ENCODE results near the gene JMJD7. TPM values are rescaled to one million over a fixed set of nuclear protein-coding genes. Genes with fewer than 3 reads are reported as not detected.

JMJD7 gene
- total RNA-seq, 1 donor: 1.4 TPM

DNA sequence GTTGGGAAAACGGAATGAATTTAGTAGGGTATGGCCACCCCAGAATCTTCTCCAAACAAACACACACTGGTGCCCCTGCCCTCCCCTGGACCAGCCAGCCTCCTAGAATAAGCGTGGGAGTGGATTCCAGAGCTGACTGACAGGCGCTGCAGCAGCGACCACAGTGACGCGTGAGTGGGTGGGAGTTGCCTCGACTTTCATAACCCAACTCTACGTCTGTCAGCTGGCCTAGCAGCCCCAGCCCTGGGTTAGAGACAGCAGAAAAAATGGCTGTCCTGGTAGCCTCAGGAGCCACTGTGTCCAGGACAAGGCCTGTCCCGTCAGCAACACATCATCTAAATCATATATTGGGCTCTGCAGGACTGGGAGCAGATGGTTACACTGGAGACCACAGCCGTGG is 20.7 kb downstream of the JMJD7 start:
- Histone ChIP-seq H3K4me1 (ENCODE audit: insufficient read depth, low read length) (no peaks in the 10 kb centered on the region), H3K9me3 (ENCODE audit: low read depth, low read length) (no peaks in the 10 kb centered on the region), H3K27ac (ENCODE audit: low read depth, low read length) (no peak overlapping the region), H3K79me2 (ENCODE audit: insufficient read depth, low read length) (no peaks in the 10 kb centered on the region), H2AFZ (ENCODE audit: low read length) (no peak overlapping the region), H3K4me3 (ENCODE audit: insufficient read depth, low read length) (no peak overlapping the region), H3K27me3 (ENCODE audit: insufficient read depth, low read length) (peaks cover 18% of the 10 kb centered on the region), H3K4me2 (ENCODE audit: insufficient read depth, low read length) (no peak overlapping the region), H4K20me1 (ENCODE audit: insufficient read depth, low read length) (peaks cover 4% of the 10 kb centered on the region), H3K36me3 (ENCODE audit: insufficient read depth, low read length) (peaks cover 8% of the 10 kb centered on the region)
- DNase-seq (ENCODE audit: insufficient read length, low spot score, missing footprints): no peak
- TF ChIP-seq, protein P1, sequence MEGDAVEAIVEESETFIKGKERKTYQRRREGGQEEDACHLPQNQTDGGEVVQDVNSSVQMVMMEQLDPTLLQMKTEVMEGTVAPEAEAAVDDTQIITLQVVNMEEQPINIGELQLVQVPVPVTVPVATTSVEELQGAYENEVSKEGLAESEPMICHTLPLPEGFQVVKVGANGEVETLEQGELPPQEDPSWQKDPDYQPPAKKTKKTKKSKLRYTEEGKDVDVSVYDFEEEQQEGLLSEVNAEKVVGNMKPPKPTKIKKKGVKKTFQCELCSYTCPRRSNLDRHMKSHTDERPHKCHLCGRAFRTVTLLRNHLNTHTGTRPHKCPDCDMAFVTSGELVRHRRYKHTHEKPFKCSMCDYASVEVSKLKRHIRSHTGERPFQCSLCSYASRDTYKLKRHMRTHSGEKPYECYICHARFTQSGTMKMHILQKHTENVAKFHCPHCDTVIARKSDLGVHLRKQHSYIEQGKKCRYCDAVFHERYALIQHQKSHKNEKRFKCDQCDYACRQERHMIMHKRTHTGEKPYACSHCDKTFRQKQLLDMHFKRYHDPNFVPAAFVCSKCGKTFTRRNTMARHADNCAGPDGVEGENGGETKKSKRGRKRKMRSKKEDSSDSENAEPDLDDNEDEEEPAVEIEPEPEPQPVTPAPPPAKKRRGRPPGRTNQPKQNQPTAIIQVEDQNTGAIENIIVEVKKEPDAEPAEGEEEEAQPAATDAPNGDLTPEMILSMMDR (IDR thresholded peaks at IDR 0.05; ENCODE audit: extremely low read depth, low read depth, low read length): no peak

DNA sequence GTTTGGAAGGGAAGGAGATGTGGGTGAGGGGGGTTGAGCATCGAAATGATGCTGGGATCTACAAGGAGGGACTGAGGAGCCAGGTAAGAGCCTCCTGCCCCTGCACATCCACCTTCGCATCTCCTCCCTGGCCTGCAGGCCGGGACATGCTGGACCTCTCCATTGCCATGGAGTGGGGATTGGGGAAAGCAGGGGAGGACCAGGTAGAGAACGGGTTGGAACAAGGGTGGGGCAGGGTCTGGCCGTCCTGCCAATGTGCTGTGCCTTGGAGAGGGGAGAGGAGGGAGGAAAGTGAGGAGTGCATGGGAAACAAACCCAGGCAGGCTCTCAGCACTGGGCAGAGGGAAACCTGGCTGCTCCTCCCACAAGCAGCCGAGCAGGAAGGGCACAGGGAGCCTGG is 21.3 kb downstream of the JMJD7 start:
- Histone ChIP-seq H3K4me1 (ENCODE audit: insufficient read depth, low read length) (no peaks in the 10 kb centered on the region), H3K79me2 (ENCODE audit: insufficient read depth, low read length) (no peaks in the 10 kb centered on the region), H3K4me2 (ENCODE audit: insufficient read depth, low read length) (no peak overlapping the region), H3K27ac (ENCODE audit: low read depth, low read length) (no peak overlapping the region), H4K20me1 (ENCODE audit: insufficient read depth, low read length) (peaks cover 4% of the 10 kb centered on the region), H3K27me3 (ENCODE audit: insufficient read depth, low read length) (peaks cover 18% of the 10 kb centered on the region), H3K4me3 (ENCODE audit: insufficient read depth, low read length) (no peak overlapping the region), H3K36me3 (ENCODE audit: insufficient read depth, low read length) (peaks cover 8% of the 10 kb centered on the region), H2AFZ (ENCODE audit: low read length) (no peak overlapping the region), H3K9me3 (ENCODE audit: low read depth, low read length) (no peaks in the 10 kb centered on the region)
- DNase-seq (ENCODE audit: insufficient read length, low spot score, missing footprints): no peak
- TF ChIP-seq, protein P1 (IDR thresholded peaks at IDR 0.05; ENCODE audit: extremely low read depth, low read depth, low read length): no peak

DNA sequence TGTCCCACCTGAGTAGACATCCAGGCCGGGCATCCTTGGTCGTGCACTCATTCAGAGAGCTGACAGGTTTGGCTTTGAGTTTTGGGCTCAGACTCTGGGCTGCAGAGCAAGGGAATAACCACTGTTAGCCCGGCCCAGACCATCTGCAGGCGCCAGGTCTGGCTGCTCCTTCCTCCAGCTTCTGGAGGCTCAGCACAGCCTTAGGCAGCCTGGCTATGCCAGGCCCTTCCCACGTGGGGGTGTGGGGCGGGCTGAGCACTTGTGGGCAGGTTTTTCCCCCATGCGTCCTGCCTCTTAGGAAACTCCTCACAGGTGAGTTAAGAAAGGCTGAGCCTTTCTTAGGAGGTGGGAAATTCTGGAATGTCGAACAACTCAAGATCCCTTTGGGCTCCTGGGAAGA is 22.0 kb downstream of the JMJD7 start:
- Histone ChIP-seq H3K27ac (ENCODE audit: low read depth, low read length) (no peak overlapping the region), H3K27me3 (ENCODE audit: insufficient read depth, low read length) (peaks cover 18% of the 10 kb centered on the region), H3K4me1 (ENCODE audit: insufficient read depth, low read length) (no peaks in the 10 kb centered on the region), H3K36me3 (ENCODE audit: insufficient read depth, low read length) (peaks cover 8% of the 10 kb centered on the region), H3K9me3 (ENCODE audit: low read depth, low read length) (no peaks in the 10 kb centered on the region), H3K4me3 (ENCODE audit: insufficient read depth, low read length) (no peak overlapping the region), H3K79me2 (ENCODE audit: insufficient read depth, low read length) (no peaks in the 10 kb centered on the region), H4K20me1 (ENCODE audit: insufficient read depth, low read length) (peaks cover 4% of the 10 kb centered on the region), H3K4me2 (ENCODE audit: insufficient read depth, low read length) (no peak overlapping the region), H2AFZ (ENCODE audit: low read length) (no peak overlapping the region)
- TF ChIP-seq, protein P1 (IDR thresholded peaks at IDR 0.05; ENCODE audit: extremely low read depth, low read depth, low read length): no peak
- DNase-seq (ENCODE audit: insufficient read length, low spot score, missing footprints): no peak

DNA sequence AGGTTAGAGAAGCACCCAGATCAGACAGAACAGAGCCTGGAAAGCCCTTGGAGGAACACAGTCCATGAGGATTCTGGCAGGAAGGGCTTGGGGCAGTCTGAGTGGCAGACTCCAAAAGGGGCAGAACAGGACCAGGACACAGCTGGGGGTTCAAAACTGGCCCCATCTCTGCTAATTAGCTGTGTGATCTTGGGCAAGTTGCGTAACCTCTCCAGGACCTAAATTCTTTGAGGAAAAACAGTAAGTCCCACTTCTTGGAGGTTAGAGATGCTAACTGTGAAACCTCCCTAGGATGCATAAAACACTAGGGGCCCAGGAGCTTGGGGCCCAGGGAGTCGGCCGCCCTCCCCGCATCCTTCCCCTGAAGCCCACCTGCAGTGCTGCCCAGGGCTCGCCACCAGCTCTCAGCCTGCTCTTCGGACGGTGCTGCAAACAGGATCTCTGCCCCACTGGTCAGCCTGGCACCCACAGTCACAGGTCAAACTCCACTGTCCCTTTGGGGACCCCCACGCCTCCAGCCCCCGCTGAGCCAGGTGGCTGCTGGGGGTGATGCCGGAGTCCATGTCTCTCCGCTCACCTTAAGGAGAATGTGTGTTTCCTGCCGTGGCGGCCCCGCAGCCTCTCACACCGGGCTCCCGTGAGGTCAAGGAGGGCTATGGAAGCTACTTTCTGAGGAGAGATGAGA is 22.7 kb downstream of the JMJD7 start:
- TF ChIP-seq, protein P1 (IDR thresholded peaks at IDR 0.05; ENCODE audit: extremely low read depth, low read depth, low read length): no peak
- Histone ChIP-seq H2AFZ (ENCODE audit: low read length) (no peak overlapping the region), H3K4me3 (ENCODE audit: insufficient read depth, low read length) (no peak overlapping the region), H3K27ac (ENCODE audit: low read depth, low read length) (no peak overlapping the region), H3K4me1 (ENCODE audit: insufficient read depth, low read length) (no peaks in the 10 kb centered on the region), H3K9me3 (ENCODE audit: low read depth, low read length) (no peaks in the 10 kb centered on the region), H3K4me2 (ENCODE audit: insufficient read depth, low read length) (no peak overlapping the region), H3K36me3 (ENCODE audit: insufficient read depth, low read length) (peaks cover 8% of the 10 kb centered on the region), H3K27me3 (ENCODE audit: insufficient read depth, low read length) (peaks cover 24% of the 10 kb centered on the region), H3K79me2 (ENCODE audit: insufficient read depth, low read length) (no peaks in the 10 kb centered on the region), H4K20me1 (ENCODE audit: insufficient read depth, low read length) (peaks cover 4% of the 10 kb centered on the region)
- no peak for DNase-seq (ENCODE audit: insufficient read length, low spot score, missing footprints)

Data from osteoblast (primary cell).